Endothelial cell of umbilical vein (primary cell): Measurements from ENCODE around the gene RPP38. TPM values are rescaled to one million over a fixed set of nuclear protein-coding genes. Genes with fewer than 3 reads are reported as not detected.

Experiments used
- BruUV-seq: library from RNA; stranded (reverse); fragments of 400-500 nt; replicated peaks from 2 replicates; lab custom pipeline; 2021; lab: Mats Ljungman, UMichigan
- CTCF ChIA-PET: fragments of 300-600, 350-600 bp; sonication (Branson Sonifier 250); formaldehyde crosslinking; loops from one replicate; lab custom pipeline; 2021; ENCODE audit warnings: antibody characterized with exemption, inconsistent platforms; lab: Charles Lee
- POLR2A ChIA-PET: fragments of 300-600, 350-600 bp; sonication (Branson Sonifier 250); formaldehyde crosslinking; loops from one replicate; lab custom pipeline; 2021; ENCODE audit warnings: antibody characterized with exemption, inconsistent platforms; lab: Charles Lee
- DNase-seq: peaks from one replicate; pipeline ENCODE4 v3.0.0-alpha.2; 2011; ENCODE audit warnings: low read depth, low spot score
- FAIRE-seq: peaks from 2 replicates; lab custom pipeline; 2011; peaks lifted over from hg19 to GRCh38; lab: Jason Lieb, UNC
- H2AFZ ChIP-seq: 2 replicates; pipeline ENCODE4 v1.6.0; 2012; ENCODE audit warnings: low read depth, low read length, control low read depth, inconsistent platforms
- H3K27ac ChIP-seq: 2 replicates; pipeline ENCODE4 v1.5.1; 2011; ENCODE audit warnings: low read depth, mild to moderate bottlenecking, control low read depth, low read length, moderate library complexity; ENCODE audit not compliant: insufficient read depth
- H3K27me3 ChIP-seq, 2 experiments: 2 replicates each; pipeline versions ENCODE4 v1.6.0 to v1.6.1; 2011; ENCODE audit warnings: low read length in 2 of 2, mixed read lengths in 1 of 2; ENCODE audit not compliant: control insufficient read depth in 2 of 2, insufficient read depth in 2 of 2
- H3K36me3 ChIP-seq, 2 experiments: 2 replicates in 1 of 2; 3 replicates in 1 of 2; pipeline ENCODE4 v1.5.1; 2011; ENCODE audit warnings: low read length in 2 of 2, mild to moderate bottlenecking in 1 of 2, moderate library complexity in 1 of 2; ENCODE audit not compliant: control insufficient read depth in 2 of 2, insufficient read depth in 2 of 2; ENCODE audit errors: extremely low read depth in 1 of 2
- H3K4me1 ChIP-seq: 3 replicates; pipeline ENCODE4 v1.5.1; 2011; ENCODE audit warnings: mild to moderate bottlenecking, low read length; ENCODE audit not compliant: control insufficient read depth, insufficient read depth; ENCODE audit errors: extremely low read depth
- H3K4me2 ChIP-seq: 2 replicates; pipeline ENCODE4 v1.6.1; 2011; ENCODE audit warnings: low read length, control low read depth, mixed read lengths; ENCODE audit not compliant: insufficient read depth
- H3K4me3 ChIP-seq, 3 experiments: fragments of 200-600 bp in 1 of 3; sonication (generic), shearing (Covaris generic) in 1 of 3; replicated peaks in 1 of 3; 2 replicates each; pipeline ENCODE4 v1.5.1; 2011 to 2016; ENCODE audit warnings: control low read depth in 3 of 3, low read length in 3 of 3, mild to moderate bottlenecking in 2 of 3, inconsistent platforms in 1 of 3, low read depth in 1 of 3, moderate library complexity in 1 of 3; ENCODE audit not compliant: insufficient read depth in 1 of 3
- H3K79me2 ChIP-seq: 2 replicates; pipeline ENCODE4 v1.6.0; 2012; ENCODE audit warnings: low read length, inconsistent platforms; ENCODE audit not compliant: control insufficient read depth, insufficient read depth
- H3K9ac ChIP-seq: replicated peaks from 2 replicates; pipeline ENCODE3; 2011; ENCODE audit warnings: low read length, control low read depth; ENCODE audit not compliant: insufficient read depth; ENCODE audit errors: extremely low read depth
- H3K9me1 ChIP-seq: replicated peaks from 3 replicates; pipeline ENCODE4 v1.6.0; 2011; ENCODE audit warnings: mild to moderate bottlenecking, low read length; ENCODE audit not compliant: control insufficient read depth, insufficient read depth; ENCODE audit errors: extremely low read depth
- H3K9me3 ChIP-seq: replicated peaks from 2 replicates; pipeline ENCODE4 v1.5.1; 2012; ENCODE audit warnings: low read length, inconsistent platforms; ENCODE audit not compliant: control insufficient read depth, insufficient read depth
- H4K20me1 ChIP-seq: replicated peaks from 2 replicates; pipeline ENCODE3; 2011; ENCODE audit warnings: mild to moderate bottlenecking, low read length; ENCODE audit not compliant: control insufficient read depth, insufficient read depth; ENCODE audit errors: extremely low read depth
- CTCF ChIP-seq, 2 donors: IDR thresholded peaks; 1 replicate in 1 of 2; 2 replicates in 1 of 2; pipeline ENCODE4 v1.5.1; 2011; ENCODE audit warnings: low read length in 2 of 2, mild to moderate bottlenecking in 2 of 2, moderate library complexity in 2 of 2, control low read depth in 1 of 2, inconsistent platforms in 1 of 2, low read depth in 1 of 2; ENCODE audit not compliant: insufficient read depth in 1 of 2; ENCODE audit errors: extremely low read depth in 1 of 2
- EZH2 ChIP-seq: IDR thresholded peaks from 2 replicates; pipeline ENCODE4 v1.6.1; 2012; ENCODE audit warnings: borderline replicate concordance, low read depth, mild to moderate bottlenecking, moderate library complexity, low read length, inconsistent platforms; ENCODE audit not compliant: severe bottlenecking
- FOS ChIP-seq: IDR thresholded peaks from 2 replicates; pipeline ENCODE4 v1.6.1; 2011; ENCODE audit warnings: mild to moderate bottlenecking, low read length, moderate library complexity, borderline replicate concordance; ENCODE audit not compliant: insufficient read depth
- GATA2 ChIP-seq: IDR thresholded peaks from 2 replicates; pipeline ENCODE4 v1.7.0; 2011; ENCODE audit warnings: low read depth, mild to moderate bottlenecking, moderate library complexity, mixed read lengths, low read length; ENCODE audit not compliant: insufficient read length, insufficient read depth
- JUN ChIP-seq: IDR thresholded peaks from 2 replicates; pipeline ENCODE4 v1.6.1; 2011; ENCODE audit warnings: borderline replicate concordance, low read depth; ENCODE audit not compliant: insufficient read length, insufficient read depth
- MAX ChIP-seq: IDR thresholded peaks from 2 replicates; pipeline ENCODE4 v1.6.1; 2011; ENCODE audit not compliant: insufficient read depth, insufficient read length
- MYC ChIP-seq: IDR thresholded peaks from one replicate; pipeline ENCODE4 v1.6.1; 2011; ENCODE audit warnings: mild to moderate bottlenecking, low read depth, low read length
- POLR2A ChIP-seq: IDR thresholded peaks from 2 replicates; pipeline ENCODE4 v1.6.1; 2012; ENCODE audit warnings: low read depth, mild to moderate bottlenecking, control low read depth, low read length
- POLR2AphosphoS5 ChIP-seq: IDR thresholded peaks from 2 replicates; pipeline ENCODE4 v1.6.1; 2012; ENCODE audit warnings: low read depth, mild to moderate bottlenecking, control low read depth, low read length, moderate library complexity; ENCODE audit not compliant: insufficient read depth
- dilution Hi-C: fragments of 300-500 bp; cut with MboI; formaldehyde crosslinking; loops from one replicate; pipeline ENCODE4 v1.15.0; 2019; ENCODE audit warnings: low sequenced_read_pairs; ENCODE audit not compliant: extremely low pct_ligation_motif_present
- intact Hi-C: fragments of 100-400 bp; cut with micrococcal nuclease; formaldehyde crosslinking; loops from one replicate; pipeline ENCODE4 v1.10.0; 2022
- polyA plus RNA-seq, 4 experiments: library from polyadenylated mRNA; depleted of rRNA in 3 of 4; stranded (reverse) in 3 of 4; unstranded in 1 of 4; fragments of >200 nt; gene quantifications; 2 replicates each; pipeline versions ENCODE4 v1.2.1 to v1.2.3, GENCODE V29; 2011 to 2012; ENCODE audit warnings: missing spikeins in 1 of 4
- total RNA-seq: library from RNA; stranded (reverse); gene quantifications from 2 replicates; pipeline ENCODE4 v1.2.3, GENCODE V29; 2021

Gene RPP38
- total and polyA plus RNA-seq, 2 donors (not counting 3 experiments of a cell fraction or from before 2014, with no cell fraction given): 9.0 to 10.6 TPM

- intact Hi-C loops (no loop called here), dilution Hi-C loops (no loop called here)
- Histone ChIP-seq H3K4me2 (no peak overlapping the region), H3K27ac (no peak overlapping the region), H3K9ac (no peak overlapping the region), H3K9me1 (no peaks in the 10 kb centered on the region), H3K27me3 (peaks cover 6 to 8% of the 10 kb centered on the region in 2 experiments), H3K36me3 (no peaks in the 10 kb centered on the region), H4K20me1 (no peaks in the 10 kb centered on the region), H3K4me3 (no peak overlapping the region), H2AFZ (no peak overlapping the region), H3K79me2 (no peaks in the 10 kb centered on the region), H3K9me3 (no peaks in the 10 kb centered on the region), H3K4me1 (no peaks in the 10 kb centered on the region)
- POLR2A ChIA-PET: no interaction called here
- TF ChIP-seq GATA2: no peak
- TF ChIP-seq POLR2AphosphoS5: no peak
- TF ChIP-seq POLR2A: no peak
- no peak for TF ChIP-seq FOS
- TF ChIP-seq CTCF (IDR thresholded peaks at IDR 0.05; ENCODE audit: extremely low read depth in 1 of 2, insufficient read depth in 1 of 2, low read depth in 1 of 2, low read length in 2 of 2): no peak
- no peak for TF ChIP-seq EZH2
- TF ChIP-seq MYC: no peak
- TF ChIP-seq MAX: no peak
- no peak for TF ChIP-seq JUN
- FAIRE-seq (no peak), DNase-seq (no peak)
- no TSS peak for BruUV-seq
- CTCF ChIA-PET: no interaction called here
Measured at GRCh38 chr10:15068802-15069201, 28.4 kb upstream of the RPP38 start.
